SK-N-SH treated with all-trans-retinoic acid at 6 μM for 48 hours (cell line): ENCODE measurements around the gene FOXS1.
A peak's percentile ranks its signal among the peaks of the same experiment; 100 is the strongest.

Source experiments
- ATAC-seq: fragments of 200-7000 bp; cut with Tn5 transposase; 3 replicates; pipeline ENCODE4 v1.9.1; 2020; ENCODE audit warnings: mild to moderate bottlenecking, moderate library complexity
- ARNTL ChIP-seq: fragments of 450-650 bp; formaldehyde crosslinking; IDR thresholded peaks from 2 replicates; pipeline ENCODE4 v1.5.0; 2020; ENCODE audit warnings: low read depth, mild to moderate bottlenecking, moderate library complexity, borderline replicate concordance
- BACH2 ChIP-seq: fragments of 250-450 bp; sonication (Bioruptor Pico); IDR thresholded peaks from 2 replicates; pipeline ENCODE4 v1.9.0; 2021; ENCODE audit warnings: mild to moderate bottlenecking, borderline replicate concordance
- CSDC2 ChIP-seq: fragments of 250-450 bp; sonication (Bioruptor Pico); IDR thresholded peaks from 2 replicates; pipeline ENCODE4 v1.5.0; 2020; ENCODE audit warnings: mild to moderate bottlenecking, moderate library complexity
- ESRRG ChIP-seq: fragments of 250-450 bp; sonication (Bioruptor Pico); IDR thresholded peaks from 2 replicates; pipeline ENCODE4 v1.6.1; 2021; ENCODE audit warnings: mild to moderate bottlenecking
- GLIS3 ChIP-seq: fragments of 250-450 bp; sonication (Bioruptor Pico); IDR thresholded peaks from 2 replicates; pipeline ENCODE4 v1.5.0; 2020; ENCODE audit warnings: mild to moderate bottlenecking, moderate library complexity
- OSR1 ChIP-seq: fragments of 250-450 bp; sonication (Bioruptor Pico); IDR thresholded peaks from 2 replicates; pipeline ENCODE4 v1.8.0; 2022; ENCODE audit warnings: moderate library complexity, mild to moderate bottlenecking, inconsistent platforms
- PPARA ChIP-seq: fragments of 250-450 bp; sonication (Bioruptor Pico); IDR thresholded peaks from 2 replicates; pipeline ENCODE4 v1.5.0; 2020; ENCODE audit warnings: mild to moderate bottlenecking, borderline replicate concordance
- RARB ChIP-seq: fragments of 250-450 bp; sonication (Bioruptor Pico); IDR thresholded peaks from 2 replicates; pipeline ENCODE4 v1.8.0; 2021; ENCODE audit warnings: mild to moderate bottlenecking, moderate library complexity
- SNAI2 ChIP-seq: fragments of 250-450 bp; sonication (Bioruptor Pico); IDR thresholded peaks from 2 replicates; pipeline ENCODE4 v1.5.0; 2020; ENCODE audit warnings: mild to moderate bottlenecking, moderate library complexity
- TCF4 ChIP-seq: fragments of 250-450 bp; sonication (Bioruptor Pico); IDR thresholded peaks from 2 replicates; pipeline ENCODE4 v1.8.0; 2021; ENCODE audit warnings: mild to moderate bottlenecking, moderate library complexity, borderline replicate concordance
- TOX ChIP-seq: fragments of 250-450 bp; sonication (Bioruptor Pico); IDR thresholded peaks from 2 replicates; pipeline ENCODE4 v1.8.0; 2021; ENCODE audit warnings: mild to moderate bottlenecking, moderate library complexity, borderline replicate concordance
- ZC3H10 ChIP-seq: fragments of 250-450 bp; sonication (Bioruptor Pico); IDR thresholded peaks from 2 replicates; pipeline ENCODE4 v1.5.1; 2021; ENCODE audit warnings: mild to moderate bottlenecking, moderate library complexity
- ZFP3 ChIP-seq: fragments of 250-450 bp; sonication (Bioruptor Pico); IDR thresholded peaks from 2 replicates; pipeline ENCODE4 v1.5.0; 2020; ENCODE audit warnings: mild to moderate bottlenecking, moderate library complexity
- ZFP30 ChIP-seq: fragments of 450-650 bp; formaldehyde crosslinking; IDR thresholded peaks from 2 replicates; pipeline ENCODE4 v1.5.0; 2022; ENCODE audit warnings: mild to moderate bottlenecking, moderate library complexity
- ZNF565 ChIP-seq: fragments of 450-650 bp; formaldehyde crosslinking; conservative IDR thresholded peaks from 2 replicates; pipeline ENCODE4 v1.5.0; 2020; ENCODE audit warnings: low read depth, mild to moderate bottlenecking, moderate library complexity
- ZNF70 ChIP-seq: fragments of 450-650 bp; formaldehyde crosslinking; IDR thresholded peaks from 2 replicates; pipeline ENCODE4 v1.5.0; 2020; ENCODE audit warnings: mild to moderate bottlenecking, moderate library complexity
- ZNF8 ChIP-seq: fragments of 450-650 bp; formaldehyde crosslinking; IDR thresholded peaks from 2 replicates; pipeline ENCODE4 v1.5.0; 2020; ENCODE audit warnings: mild to moderate bottlenecking, moderate library complexity
- TF ChIP-seq, protein P1 (sequence below): fragments of 250-450 bp; sonication (Bioruptor Pico); IDR thresholded peaks from 2 replicates; pipeline ENCODE4 v1.5.1; 2021; ENCODE audit warnings: mild to moderate bottlenecking, moderate library complexity
- TF ChIP-seq, protein P2 (sequence below): fragments of 250-450 bp; sonication (Bioruptor Pico); IDR thresholded peaks from 2 replicates; pipeline ENCODE4 v1.5.0; 2020; ENCODE audit warnings: mild to moderate bottlenecking, moderate library complexity
- TF ChIP-seq, protein P3 (sequence below): fragments of 250-450 bp; sonication (Bioruptor Pico); IDR thresholded peaks from 2 replicates; pipeline ENCODE4 v1.8.0; 2021; ENCODE audit warnings: low read depth, mild to moderate bottlenecking, moderate library complexity, borderline replicate concordance
- TF ChIP-seq, protein P4 (sequence below): fragments of 250-450 bp; sonication (Bioruptor Pico); IDR thresholded peaks from 2 replicates; pipeline ENCODE4 v1.5.1; 2020; ENCODE audit warnings: low read depth, mild to moderate bottlenecking, moderate library complexity

FOXS1 gene

DNA sequence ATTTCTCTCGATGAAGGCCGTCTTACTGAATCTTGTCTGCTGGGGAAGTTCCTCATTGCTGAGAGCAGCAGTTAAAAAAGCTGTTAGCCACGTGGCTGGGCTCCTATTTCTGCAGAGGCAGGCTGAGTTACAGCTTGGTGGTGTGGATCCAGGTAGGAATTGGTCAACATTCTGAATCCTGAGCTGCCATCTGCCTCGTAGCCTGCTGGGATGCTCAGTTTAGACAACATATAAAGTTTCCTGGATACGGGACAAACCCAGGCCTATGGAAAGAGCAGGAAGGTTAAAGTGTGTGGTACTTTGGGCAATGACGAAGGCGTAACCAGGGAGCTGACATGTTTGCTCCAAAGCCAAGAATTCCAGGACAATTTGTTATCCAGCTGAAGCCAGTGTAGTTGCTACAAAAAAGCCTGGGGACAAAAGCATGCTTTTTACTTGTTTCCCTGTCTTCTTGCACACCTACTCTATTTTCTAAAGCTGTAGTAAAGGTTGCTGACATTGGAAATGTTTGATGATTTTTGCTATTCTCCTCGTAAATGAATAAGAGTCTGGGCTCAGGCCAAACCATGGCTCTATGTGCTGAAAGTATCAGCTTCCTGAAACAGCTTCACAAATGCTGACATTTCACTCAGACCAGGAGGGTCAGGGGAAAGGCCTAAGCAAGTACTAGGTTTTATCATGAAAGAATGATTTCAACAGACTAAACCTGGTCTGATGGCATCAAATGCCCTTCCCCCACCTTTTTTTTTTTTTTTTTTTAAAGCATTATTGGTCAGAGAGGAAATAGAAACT, 38.6 kb downstream of the FOXS1 start (continued):
- no peak for TF ChIP-seq ARNTL (CRISPR knock-in tag)
- TF ChIP-seq PPARA, result no peak
- no peak for TF ChIP-seq ZNF70 (CRISPR knock-in tag)
- TF ChIP-seq ESRRG, result no peak
- TF ChIP-seq, all 23 proteins: peak for 0

DNA sequence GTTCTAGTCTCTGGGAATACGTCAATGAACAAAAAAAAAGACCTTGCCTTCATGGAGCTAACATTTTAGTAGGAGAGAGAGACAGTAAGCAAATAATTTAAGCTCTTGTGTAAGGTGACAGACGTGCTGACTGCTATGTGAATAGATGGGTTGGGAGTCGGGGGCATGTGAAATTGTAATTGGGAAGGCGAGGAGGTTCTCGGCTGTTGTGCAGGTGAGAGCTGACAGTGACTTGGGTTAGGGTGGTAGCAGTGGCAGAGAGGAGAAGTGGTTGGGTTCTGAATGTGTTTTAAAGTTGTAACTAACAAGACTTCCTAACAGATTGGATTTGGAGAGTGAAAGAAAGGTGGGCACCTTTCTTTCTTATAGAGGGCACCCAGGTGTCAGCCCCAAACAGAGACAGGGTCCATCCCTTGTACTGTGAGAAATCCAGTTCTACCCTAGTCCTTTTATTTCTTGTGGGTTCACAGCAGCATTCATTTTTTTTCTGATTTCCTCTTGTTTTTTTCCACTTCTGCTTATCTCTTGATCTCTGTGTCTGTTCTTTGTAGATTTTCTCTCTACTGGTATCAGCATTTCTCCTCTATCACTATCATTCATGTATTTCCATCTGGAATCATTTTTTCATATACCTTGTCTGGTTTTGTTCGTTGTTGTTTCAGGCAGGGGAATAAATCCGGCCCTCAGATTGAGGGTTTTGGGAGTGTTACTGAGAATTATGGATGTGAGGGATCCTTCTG, 41.7 kb downstream of the FOXS1 start:
- ATAC-seq, result no peak
- TF ChIP-seq, protein P1, sequence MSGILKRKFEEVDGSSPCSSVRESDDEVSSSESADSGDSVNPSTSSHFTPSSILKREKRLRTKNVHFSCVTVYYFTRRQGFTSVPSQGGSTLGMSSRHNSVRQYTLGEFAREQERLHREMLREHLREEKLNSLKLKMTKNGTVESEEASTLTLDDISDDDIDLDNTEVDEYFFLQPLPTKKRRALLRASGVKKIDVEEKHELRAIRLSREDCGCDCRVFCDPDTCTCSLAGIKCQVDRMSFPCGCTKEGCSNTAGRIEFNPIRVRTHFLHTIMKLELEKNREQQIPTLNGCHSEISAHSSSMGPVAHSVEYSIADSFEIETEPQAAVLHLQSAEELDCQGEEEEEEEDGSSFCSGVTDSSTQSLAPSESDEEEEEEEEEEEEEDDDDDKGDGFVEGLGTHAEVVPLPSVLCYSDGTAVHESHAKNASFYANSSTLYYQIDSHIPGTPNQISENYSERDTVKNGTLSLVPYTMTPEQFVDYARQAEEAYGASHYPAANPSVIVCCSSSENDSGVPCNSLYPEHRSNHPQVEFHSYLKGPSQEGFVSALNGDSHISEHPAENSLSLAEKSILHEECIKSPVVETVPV, result no peak
- TF ChIP-seq TCF4 (CRISPR knock-in tag), result peak; percentile 63; the same call in 1 of the 2 replicates
- TF ChIP-seq, protein P2, sequence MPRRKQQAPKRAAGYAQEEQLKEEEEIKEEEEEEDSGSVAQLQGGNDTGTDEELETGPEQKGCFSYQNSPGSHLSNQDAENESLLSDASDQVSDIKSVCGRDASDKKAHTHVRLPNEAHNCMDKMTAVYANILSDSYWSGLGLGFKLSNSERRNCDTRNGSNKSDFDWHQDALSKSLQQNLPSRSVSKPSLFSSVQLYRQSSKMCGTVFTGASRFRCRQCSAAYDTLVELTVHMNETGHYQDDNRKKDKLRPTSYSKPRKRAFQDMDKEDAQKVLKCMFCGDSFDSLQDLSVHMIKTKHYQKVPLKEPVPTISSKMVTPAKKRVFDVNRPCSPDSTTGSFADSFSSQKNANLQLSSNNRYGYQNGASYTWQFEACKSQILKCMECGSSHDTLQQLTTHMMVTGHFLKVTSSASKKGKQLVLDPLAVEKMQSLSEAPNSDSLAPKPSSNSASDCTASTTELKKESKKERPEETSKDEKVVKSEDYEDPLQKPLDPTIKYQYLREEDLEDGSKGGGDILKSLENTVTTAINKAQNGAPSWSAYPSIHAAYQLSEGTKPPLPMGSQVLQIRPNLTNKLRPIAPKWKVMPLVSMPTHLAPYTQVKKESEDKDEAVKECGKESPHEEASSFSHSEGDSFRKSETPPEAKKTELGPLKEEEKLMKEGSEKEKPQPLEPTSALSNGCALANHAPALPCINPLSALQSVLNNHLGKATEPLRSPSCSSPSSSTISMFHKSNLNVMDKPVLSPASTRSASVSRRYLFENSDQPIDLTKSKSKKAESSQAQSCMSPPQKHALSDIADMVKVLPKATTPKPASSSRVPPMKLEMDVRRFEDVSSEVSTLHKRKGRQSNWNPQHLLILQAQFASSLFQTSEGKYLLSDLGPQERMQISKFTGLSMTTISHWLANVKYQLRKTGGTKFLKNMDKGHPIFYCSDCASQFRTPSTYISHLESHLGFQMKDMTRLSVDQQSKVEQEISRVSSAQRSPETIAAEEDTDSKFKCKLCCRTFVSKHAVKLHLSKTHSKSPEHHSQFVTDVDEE (CRISPR knock-in tag), result no peak
- TF ChIP-seq, all 23 proteins: peak for 1

DNA sequence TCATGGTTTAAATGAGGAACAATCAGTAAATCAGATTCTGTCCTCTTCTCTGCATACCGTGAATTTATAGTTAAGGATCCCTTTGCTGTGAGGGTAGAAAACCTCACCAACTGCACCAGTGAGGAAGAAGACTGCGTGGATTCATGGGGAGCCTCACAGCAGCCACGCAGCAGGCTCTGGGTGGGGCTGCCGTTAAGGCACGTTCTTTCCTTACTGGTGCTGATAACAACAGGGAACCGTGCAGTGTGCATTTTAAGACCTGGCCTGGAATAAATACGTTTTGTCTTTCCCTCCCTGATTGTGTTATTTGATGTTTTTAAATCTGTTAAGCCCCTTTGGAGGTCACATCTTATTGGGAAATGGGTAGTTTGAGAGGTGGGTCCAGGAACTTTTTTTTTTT, 43.9 kb downstream of the FOXS1 start:
- no peak for ATAC-seq
- no peak for TF ChIP-seq ARNTL (CRISPR knock-in tag)
- TF ChIP-seq CSDC2 (CRISPR knock-in tag), result no peak
- TF ChIP-seq, protein P3, sequence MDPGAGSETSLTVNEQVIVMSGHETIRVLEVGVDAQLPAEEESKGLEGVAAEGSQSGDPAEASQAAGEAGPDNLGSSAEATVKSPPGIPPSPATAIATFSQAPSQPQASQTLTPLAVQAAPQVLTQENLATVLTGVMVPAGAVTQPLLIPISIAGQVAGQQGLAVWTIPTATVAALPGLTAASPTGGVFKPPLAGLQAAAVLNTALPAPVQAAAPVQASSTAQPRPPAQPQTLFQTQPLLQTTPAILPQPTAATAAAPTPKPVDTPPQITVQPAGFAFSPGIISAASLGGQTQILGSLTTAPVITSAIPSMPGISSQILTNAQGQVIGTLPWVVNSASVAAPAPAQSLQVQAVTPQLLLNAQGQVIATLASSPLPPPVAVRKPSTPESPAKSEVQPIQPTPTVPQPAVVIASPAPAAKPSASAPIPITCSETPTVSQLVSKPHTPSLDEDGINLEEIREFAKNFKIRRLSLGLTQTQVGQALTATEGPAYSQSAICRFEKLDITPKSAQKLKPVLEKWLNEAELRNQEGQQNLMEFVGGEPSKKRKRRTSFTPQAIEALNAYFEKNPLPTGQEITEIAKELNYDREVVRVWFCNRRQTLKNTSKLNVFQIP (CRISPR knock-in tag), result no peak
- TF ChIP-seq RARB, result no peak
- no peak for TF ChIP-seq BACH2
- no peak for TF ChIP-seq ZFP30 (CRISPR knock-in tag)
- TF ChIP-seq GLIS3 (CRISPR knock-in tag), result no peak
- no peak for TF ChIP-seq SNAI2
- no peak for TF ChIP-seq ZNF565 (CRISPR knock-in tag)
- TF ChIP-seq, protein P4, sequence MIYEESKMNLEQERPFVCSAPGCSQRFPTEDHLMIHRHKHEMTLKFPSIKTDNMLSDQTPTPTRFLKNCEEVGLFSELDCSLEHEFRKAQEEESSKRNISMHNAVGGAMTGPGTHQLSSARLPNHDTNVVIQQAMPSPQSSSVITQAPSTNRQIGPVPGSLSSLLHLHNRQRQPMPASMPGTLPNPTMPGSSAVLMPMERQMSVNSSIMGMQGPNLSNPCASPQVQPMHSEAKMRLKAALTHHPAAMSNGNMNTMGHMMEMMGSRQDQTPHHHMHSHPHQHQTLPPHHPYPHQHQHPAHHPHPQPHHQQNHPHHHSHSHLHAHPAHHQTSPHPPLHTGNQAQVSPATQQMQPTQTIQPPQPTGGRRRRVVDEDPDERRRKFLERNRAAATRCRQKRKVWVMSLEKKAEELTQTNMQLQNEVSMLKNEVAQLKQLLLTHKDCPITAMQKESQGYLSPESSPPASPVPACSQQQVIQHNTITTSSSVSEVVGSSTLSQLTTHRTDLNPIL, result no peak
- TF ChIP-seq, protein P2 (CRISPR knock-in tag), result no peak
- TF ChIP-seq ZNF70 (CRISPR knock-in tag), result no peak
- TF ChIP-seq ZFP3 (CRISPR knock-in tag), result no peak
- no peak for TF ChIP-seq ZNF8 (CRISPR knock-in tag)
- no peak for TF ChIP-seq TOX
- no peak for TF ChIP-seq OSR1
- TF ChIP-seq ZC3H10 (CRISPR knock-in tag), result no peak
